HG03064 (cell line): ENCODE results near the gene KIAA0586.
"Not testable (repeated sequence)": the region's sequence is repeated elsewhere in the genome, so short reads cannot be mapped to it uniquely, and the experiment has no call there.

ENCODE experiments used
- ATAC-seq: cut with Tn5 transposase; IDR thresholded peaks from one replicate; pipeline ENCODE4 v1.9.1; 2021; ENCODE audit warnings: low read depth; ENCODE audit not compliant: unreplicated experiment

Gene KIAA0586

GRCh38 chr14:58541633-58542022 is 114.1 kb downstream of the KIAA0586 start:
- ATAC-seq: no peak

GRCh38 chr14:58543253-58543652 is 115.7 kb downstream of the KIAA0586 start:
- ATAC-seq: no peak

- ATAC-seq: no peak
Measured at GRCh38 chr14:58547649-58548048, 120.1 kb downstream of the KIAA0586 start.

GRCh38 chr14:58549105-58549757 is 121.7 kb downstream of the KIAA0586 start:
- no peak for ATAC-seq

- ATAC-seq: no peak
Measured at GRCh38 chr14:58553959-58554358, 126.4 kb downstream of the KIAA0586 start.

DNA sequence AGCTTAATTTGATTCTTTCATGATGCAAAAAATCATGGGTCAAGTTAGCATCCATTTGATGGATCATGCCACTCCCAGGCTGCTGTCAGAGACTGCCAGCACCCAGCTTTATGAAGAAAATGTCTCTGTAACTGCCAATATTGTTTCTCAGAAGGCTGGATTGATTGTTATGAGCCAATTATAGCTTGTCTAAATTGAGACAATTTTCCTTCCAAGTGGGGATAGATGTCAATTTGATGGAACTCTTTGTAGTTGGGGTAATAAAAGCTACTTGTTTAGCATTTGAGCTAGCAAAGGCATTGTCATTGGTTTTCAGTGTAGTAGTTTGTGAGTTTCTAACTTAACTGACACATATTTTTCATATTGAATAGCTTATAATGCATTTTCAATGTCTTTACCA is 128.1 kb downstream of the KIAA0586 start:
- no peak for ATAC-seq

- ATAC-seq: no peak
Measured at GRCh38 chr14:58557242-58557641, 129.7 kb downstream of the KIAA0586 start.

GRCh38 chr14:58560208-58560607 is 132.7 kb downstream of the KIAA0586 start:
- no peak for ATAC-seq

DNA sequence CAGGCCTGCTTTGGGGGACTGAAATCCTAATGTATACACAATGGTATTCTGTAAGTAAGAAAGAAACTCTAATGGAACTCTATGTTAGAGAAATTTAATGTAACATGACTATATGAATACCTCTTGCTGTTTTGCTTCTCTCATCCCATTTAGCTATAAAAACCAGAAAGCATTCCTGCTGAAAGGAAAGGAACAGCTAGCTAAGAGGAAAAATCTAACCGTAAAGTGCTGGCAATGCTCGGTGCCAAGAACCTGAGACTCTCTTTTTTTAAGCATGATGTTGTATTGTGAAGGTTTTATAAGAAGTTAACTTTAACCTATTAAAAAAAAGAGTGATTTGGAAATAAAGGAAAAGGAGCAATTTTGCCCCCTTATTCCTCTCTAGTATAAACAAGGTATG is 134.6 kb downstream of the KIAA0586 start:
- ATAC-seq: no peak

DNA sequence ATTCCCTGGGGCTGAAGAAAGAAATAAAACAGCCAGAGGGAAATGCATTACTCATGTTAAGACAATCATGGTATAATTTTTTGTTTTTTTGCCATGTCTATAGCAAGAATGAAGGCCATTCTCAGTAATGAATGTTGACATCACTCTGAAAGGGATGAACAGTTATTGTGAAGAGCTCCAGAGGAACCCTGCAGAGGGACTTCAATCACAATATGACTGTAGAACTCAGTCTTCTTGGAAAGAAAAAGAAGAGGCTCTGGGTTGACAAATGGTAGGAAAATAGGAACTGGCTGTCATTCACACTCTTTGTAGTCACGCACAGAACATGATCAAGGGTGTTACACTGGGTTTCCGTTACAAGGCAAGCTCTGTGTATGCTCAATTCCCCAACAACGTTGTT is 136.5 kb downstream of the KIAA0586 start:
- no peak for ATAC-seq

- no peak for ATAC-seq
Measured at GRCh38 chr14:58565832-58566231, 138.3 kb downstream of the KIAA0586 start.

DNA sequence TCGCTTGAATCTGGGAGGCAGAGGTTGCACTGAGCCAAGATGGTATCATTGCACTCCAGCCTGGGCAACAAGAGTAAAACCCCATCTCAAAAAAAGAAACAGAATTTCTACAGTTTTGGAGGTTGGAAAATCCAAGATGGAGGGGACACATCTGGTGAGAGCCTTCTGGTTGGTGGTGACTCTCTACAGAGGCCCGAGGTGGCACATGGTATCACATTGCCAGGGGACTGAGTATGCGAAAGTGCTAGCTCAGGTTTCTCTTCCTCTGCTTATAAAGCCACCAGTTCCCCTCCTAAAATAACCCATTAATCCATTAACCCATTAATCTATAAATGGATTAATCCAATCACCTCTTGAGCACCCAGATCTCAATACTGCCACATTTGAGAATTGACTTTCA is 139.5 kb downstream of the KIAA0586 start:
- ATAC-seq: no peak

DNA sequence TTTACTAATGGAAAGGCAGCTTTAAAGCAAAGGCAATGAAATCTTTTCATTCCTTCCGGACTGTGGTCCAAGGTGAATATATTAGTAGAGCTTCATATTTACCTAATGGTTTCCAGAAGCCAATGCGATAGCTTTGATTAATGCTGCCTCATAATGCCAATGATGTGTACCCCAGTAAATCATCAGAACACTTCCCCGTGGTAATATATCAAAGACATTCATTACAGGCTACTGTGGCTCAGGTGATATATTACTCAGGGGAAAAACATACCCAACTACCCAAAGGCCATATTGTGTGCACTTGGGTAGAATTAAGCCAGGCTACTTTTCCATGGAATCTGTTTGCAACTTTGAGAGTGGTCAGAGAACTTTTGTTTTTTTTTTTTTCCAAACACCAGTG is 140.8 kb downstream of the KIAA0586 start:
- ATAC-seq: no peak

GRCh38 chr14:58571256-58571655 is 143.7 kb downstream of the KIAA0586 start:
- ATAC-seq: no peak

DNA sequence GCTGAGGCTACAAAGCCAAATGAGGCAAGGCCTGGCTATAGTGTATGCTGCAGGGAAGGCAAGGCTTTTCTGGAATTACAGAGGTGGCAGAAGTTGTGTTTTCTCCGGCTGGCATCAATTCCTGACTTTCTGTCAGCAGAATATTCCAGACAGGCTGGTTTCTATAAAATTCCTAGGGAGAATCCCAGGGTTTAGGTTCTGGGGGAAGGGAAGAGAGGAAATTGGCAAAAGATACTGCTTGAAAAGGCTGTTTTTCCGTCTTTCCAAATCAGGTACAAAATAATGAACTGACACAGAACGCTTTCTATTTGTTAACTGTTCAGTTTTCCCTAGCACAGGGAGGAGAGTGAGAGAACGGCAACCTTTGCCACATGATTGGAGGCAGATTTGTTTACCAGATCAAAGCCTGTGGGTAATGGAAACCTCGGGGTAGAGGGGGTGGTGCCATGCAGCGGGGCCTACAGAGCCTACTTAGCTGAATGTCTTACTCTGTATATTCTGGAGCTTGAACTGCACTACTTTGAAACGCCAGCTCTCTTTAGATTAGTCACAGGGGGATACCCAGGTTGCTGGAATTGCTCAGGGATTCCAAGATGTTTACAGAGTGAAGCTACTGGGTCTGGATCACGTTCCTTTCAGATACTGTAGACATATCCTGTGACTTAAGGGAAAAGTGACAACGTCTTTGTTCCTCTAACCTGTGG is 144.4 kb downstream of the KIAA0586 start:
- no peak for ATAC-seq

- no peak for ATAC-seq
Measured at GRCh38 chr14:58572473-58572853, 144.9 kb downstream of the KIAA0586 start.

- ATAC-seq: no peak
Measured at GRCh38 chr14:58572863-58573262, 145.3 kb downstream of the KIAA0586 start.

GRCh38 chr14:58574623-58575022 is 147.1 kb downstream of the KIAA0586 start:
- ATAC-seq: no peak

DNA sequence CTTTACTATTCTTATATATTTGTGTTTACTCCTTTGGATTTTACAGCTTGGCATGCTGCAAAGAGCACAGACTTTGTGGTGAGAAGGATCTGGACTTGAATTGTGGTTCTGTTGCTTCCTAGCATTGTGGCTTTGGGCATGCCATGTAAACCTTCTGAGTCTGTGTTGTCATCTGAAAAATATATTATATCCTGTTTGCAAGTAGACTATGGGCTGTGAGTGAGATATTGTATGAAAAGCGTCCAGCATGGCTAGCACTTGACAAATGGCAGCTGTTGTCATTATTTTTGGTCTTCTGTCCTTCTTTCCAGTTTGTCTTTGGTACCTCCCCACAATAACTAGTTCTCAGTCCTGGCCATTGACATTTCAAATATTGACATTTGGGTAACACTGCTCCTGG is 148.4 kb downstream of the KIAA0586 start:
- no peak for ATAC-seq

- ATAC-seq: not testable (repeated sequence)
Measured at GRCh38 chr14:58580035-58580434, 152.5 kb downstream of the KIAA0586 start.

DNA sequence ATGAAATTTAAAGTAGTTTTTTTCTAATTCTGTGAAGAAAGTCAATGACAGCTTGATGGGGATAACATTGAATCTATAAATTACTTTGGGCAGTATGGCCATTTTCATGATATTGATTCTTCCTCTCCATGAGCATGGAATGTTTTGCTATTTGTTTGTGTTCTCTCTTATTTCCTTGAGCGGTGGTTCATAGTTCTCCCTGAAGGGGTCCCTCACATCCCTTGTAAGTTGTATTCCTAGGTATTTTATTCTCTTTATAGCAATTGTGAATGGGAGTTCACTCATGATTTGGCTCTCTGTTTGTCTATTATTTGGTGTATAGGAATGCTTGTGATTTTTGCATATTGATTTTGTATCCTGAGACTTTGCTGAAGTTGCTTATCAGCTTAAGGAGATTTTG is 153.9 kb downstream of the KIAA0586 start:
- not testable (repeated sequence) for ATAC-seq

DNA sequence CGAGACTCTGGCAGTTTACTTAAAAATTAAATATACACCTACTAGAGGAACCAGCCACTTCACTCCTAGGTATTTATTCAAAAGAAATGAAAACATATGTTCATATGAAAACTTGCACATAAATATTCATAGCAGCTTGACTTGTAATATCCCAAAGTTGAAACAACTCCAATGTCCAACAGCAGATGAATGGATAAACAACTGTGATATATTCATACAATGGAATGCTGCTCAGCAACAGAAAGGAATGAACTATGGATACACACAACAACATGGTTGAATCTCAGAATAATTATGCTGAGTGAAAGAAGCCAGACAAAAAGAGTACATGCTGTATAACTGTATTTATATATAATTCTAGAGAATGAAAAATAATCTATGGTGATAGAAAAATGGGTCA is 156.9 kb downstream of the KIAA0586 start:
- ATAC-seq: no peak
